GM19043 (cell line): ENCODE measurements around the gene NDUFS6.
A peak's percentile ranks its signal among the peaks of the same experiment; 100 is the strongest.
"Not testable (repeated sequence)": the region's sequence is repeated elsewhere in the genome, so short reads cannot be mapped to it uniquely, and the experiment has no call there.

Experiments used
- ATAC-seq: cut with Tn5 transposase; IDR thresholded peaks from one replicate; pipeline ENCODE4 v1.9.1; 2021; ENCODE audit warnings: low read depth; ENCODE audit not compliant: unreplicated experiment

NDUFS6 gene

GRCh38 chr5:1781726-1782384, 19.4 kb upstream of the NDUFS6 start:
- no peak for ATAC-seq

DNA sequence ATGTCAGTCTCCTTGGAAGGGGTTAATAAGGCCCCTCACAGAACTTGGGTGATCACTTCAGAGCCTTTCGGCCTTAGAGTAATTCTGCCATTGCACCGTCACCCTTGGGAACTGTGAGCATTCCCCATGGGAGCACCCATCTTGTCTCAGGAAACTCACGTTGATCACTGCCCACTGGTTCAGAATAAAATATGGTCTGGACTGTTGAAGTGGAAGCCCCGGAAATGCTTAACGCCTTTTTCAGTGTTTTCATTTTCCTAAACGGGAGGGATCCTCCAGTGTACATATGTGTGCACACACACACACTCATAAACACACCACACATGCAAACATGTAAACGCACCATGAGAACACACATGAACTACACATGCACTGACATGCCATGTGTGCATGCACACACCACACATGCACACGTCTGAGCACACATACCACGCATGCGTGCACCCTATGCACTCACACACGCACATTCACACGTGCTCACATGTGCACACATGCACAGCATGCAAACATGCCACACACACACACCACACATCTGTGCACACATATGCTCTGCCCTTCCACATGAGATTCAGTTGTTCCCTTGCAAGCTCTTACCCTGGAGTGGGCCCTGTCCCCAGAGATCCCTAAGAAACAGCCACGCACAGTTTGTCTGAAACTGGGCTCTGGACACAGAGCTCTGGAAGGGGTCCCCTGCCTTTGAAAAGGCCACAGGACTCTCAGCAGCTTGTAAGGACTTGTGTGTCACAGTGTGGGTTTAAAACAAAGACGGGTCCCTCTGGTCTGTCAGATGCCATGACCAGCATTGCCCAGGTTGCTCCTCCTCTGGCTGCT, 18.6 kb upstream of the NDUFS6 start:
- ATAC-seq: no peak

DNA sequence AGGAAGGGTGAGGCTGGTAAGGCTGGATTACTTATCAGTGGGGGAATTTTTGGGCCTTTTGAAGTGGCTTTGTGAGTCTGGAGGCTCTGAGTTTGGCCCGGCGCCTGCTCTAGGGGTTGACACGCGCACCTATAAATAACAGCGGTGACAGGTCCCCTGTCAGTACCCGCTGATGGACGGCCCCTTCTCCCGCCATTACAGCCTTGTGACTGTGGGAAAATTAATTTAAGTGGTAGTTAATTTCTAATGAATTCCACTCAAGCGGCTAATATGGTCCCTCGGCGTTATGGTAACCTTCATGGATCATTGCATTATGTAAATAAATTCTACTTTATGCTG, 18.0 kb upstream of the NDUFS6 start:
- ATAC-seq: peak; percentile 73

DNA sequence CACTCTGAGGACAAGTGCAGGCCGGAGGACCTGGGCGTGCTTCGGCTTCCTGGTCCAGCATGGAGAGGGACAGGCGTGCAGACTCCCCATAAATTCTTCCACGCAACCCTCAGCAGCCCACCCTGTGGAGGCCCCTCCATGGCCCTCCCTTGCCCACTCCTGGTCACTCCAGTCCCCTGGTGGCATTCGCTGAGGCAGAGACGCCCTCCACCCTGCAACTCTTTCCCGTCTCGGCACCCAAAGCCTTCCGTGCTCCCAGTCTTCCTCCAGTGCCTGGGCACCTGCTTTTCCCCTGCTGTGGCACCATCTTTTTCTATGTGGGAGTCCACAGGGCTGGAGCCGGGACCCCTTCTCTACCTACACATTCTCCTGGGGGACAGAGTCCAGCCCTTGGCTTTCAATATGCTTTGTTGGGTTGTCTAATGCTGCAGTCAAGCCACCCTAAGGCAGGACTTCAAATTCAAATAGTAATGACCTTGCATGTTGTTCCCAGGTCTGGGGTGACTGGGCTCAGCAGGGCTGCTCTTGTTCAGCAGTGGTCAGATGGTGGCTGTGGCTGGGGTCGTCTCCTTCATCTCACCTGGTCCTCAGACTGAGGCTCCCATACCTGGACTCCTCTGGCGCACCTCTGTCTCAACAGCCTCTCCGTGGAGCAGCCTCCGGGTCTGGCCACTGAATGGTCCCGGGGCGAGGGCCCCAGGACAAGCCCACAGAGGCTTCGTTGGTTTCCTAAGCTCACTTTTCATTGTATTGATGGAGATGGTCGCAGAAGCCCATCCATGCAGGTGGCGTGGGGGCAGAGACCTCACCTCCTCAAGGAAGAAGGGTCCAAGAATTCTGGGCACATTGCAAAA, 16.8 kb upstream of the NDUFS6 start:
- no peak for ATAC-seq

- ATAC-seq: no peak
Measured at GRCh38 chr5:1785062-1785461, 16.1 kb upstream of the NDUFS6 start.

- no peak for ATAC-seq
Measured at GRCh38 chr5:1785984-1786383, 15.2 kb upstream of the NDUFS6 start.

DNA sequence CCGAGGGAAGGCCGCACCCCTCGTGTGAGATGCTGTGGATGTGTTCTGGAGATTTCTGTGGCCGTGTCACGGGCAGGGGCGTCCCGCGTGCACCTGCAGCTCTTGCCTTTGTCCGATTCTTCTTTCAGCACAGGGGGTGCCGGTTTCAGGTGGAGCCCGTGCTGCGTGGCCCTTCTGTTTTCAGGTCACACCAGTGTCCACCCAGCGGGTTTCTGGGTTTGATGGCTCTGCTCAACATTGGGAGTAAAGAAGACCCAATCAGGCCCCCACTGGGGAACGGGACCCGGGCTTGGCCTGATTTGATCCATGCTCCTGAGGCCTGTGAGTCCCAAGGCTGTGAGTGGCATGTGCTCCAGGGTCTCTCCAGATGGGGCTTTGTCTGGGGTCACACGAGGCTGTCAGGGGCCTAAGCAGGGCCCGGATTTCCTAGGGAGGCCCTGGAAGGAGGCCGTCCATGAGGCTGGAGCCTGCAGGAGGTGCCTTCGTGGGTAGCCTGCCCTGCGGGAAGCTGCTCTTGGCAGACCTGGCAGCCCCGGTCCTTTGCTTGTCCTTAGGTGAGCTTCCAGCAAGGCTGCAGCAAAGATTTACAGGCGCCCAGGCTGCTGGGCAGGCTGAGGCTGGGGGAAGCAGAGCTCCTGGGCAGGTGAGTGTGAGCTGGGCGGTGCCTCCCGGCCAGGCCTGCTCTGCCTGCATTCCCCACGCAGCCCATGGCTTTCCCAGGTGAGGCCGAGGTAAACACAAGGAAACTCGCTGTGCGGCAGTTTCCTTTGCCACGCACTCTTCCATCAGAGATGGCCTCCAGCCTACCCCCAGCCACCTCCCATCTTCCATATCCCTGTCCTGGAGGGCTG, 14.4 kb upstream of the NDUFS6 start:
- ATAC-seq: no peak

- ATAC-seq: no peak
Measured at GRCh38 chr5:1787472-1788047, 13.6 kb upstream of the NDUFS6 start.

GRCh38 chr5:1788200-1788599, 13.0 kb upstream of the NDUFS6 start:
- no peak for ATAC-seq

DNA sequence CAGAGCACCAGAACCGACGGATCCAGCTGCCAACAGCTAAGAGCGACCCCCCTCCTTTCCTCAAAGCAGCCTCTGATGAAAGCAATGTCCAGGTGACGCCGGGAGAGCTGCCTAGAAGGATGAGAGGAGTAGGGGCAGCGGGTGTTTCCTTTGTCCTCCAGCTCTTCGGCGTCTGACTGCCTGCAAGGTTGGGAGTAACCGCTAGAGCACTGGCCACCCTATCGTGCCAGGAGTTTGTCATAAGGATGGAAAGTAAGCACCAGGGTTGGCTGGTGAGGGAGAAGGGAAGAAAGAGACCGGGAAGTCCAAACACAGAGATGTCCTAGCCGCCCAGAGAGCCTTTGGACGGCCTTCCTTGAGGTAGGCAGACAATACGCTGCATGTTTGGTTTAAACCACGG, 12.4 kb upstream of the NDUFS6 start:
- no peak for ATAC-seq

- not testable (repeated sequence) for ATAC-seq
Measured at GRCh38 chr5:1789438-1789833, 11.8 kb upstream of the NDUFS6 start.

DNA sequence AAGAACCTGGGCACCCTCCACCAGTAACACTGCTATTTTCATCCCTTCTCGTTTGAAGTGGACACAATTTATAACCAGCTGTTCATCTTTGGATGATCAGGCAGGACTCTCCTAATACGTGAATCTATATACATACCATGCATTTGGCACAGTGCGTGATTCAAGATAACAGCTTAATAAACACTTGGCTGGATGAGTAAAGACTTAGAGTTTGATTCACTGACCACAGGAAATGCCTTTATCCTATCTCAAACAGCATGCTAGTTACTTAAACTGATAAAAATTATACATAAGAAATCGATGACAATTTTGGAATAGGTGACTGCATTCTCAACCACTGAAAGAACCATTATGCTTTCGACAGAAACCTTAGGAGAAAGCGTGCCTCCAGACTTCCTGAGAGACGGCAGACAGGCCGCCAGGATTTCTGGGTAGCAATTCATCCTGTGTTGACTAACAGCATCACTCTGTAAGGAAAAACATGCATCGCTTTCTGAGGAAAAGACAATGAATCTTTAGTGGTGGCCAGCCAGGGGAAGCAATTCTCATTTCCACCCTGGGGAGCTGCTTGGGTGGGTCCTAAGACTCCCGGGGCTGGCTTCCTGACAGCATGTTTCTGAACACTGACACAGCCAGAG, 11.3 kb upstream of the NDUFS6 start:
- no peak for ATAC-seq

- ATAC-seq: no peak
Measured at GRCh38 chr5:1791176-1791575, 10.0 kb upstream of the NDUFS6 start.

- ATAC-seq: peak; percentile 95
Measured at GRCh38 chr5:1792842-1793266, 8.4 kb upstream of the NDUFS6 start.

DNA sequence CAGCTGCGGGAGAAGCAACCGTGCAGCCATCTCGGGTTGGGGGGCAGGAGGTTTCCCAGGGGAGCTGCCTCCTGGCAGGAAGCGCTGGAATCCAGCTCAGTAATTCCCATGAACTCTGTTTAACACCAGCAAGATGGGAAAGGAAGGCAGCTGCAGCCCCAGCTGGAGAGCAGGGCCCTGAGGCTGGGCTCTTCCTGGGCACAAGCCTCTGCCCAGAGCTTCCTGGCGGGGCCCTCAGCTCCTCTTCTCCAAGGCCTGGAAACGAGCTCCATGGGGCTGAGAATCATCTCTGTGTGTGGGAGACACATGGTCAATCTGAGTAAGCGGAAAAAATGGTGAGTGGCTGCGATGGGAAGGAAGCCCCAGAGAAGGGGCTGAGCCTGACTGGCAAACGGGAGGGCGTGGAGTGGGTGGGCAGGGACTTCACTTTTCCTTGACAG, 7.9 kb upstream of the NDUFS6 start:
- no peak for ATAC-seq

DNA sequence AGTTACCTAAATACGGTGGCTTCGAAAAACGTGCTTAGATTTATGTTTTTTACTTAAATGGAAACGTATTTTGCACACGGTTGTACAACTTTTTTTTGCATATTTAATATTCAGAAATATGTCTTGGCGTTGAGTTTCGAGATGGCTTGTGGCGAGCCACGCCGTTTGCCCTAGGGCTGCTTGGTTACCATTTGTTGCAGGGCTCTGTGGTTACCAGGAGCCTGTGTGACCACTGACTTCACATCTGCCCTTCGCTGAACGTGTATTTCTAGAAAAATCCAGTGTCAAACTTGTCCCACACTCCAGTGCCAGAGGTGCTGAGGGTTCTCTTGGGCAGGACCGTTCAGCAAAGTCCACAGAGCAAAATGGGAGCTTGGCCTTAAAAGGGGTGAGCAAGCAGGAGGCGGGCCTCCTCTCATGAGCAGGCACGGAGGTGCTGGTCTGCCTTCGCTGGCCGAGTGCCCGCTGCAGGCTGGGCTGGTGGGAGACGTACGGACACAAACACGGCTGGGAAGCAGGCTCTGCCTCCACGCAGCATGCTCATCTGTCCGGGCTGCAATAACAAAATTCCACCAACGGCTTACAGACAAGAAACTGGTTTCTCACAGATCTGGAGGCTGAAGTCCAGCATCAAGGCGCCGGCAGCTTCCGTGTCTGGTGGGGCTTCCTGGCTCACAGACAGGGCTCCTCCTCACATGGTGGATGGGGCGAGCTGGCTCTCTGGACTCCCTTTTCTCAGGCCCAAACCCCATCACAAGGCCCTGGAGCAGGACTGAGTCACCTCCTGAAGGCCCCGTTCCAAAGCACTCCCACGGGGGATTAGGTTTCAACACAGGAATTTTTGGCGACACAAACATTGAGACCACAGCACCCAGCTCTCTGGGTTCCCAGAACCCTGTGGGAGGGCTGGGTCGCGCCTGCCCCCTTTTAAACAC, 7.0 kb upstream of the NDUFS6 start:
- ATAC-seq: no peak

GRCh38 chr5:1794901-1795290, 6.3 kb upstream of the NDUFS6 start:
- ATAC-seq: no peak

DNA sequence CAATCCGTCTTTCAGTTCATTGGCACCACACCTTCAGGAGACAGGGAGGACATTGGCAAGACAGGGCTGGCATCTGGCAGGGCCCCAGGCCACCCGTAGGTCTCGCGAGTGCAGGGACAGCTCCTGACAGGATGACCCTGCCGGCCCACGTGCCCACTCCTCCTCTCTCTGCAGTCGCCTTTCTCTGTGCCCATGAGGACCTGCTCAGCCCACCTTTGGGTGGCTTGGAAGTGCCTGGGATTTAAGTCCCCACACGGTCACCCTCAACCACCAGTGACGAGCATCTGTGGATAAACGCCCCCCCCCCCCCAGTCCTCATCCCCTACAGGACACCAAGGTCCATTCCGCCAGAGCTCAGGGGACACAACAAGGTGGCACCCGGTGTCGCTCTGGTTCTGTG, 5.7 kb upstream of the NDUFS6 start:
- no peak for ATAC-seq

DNA sequence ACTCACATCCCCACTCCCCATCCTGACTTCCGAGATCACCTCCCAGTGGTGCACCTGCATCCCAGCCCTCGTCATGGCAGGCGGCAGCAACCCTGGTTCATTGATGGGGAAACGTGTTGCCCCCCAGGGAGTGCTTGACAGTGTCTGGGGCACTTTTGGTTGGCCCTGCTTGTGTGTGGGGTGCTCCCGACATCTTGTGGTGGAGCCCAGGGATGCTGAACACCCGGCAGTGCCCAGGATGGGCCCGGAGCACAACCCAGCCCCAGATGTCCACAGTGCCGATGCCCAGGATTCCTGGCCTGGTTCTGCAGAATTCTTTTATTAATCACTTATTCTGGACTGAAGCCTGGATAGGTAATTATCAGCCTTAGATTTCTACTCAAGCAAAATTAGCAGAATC, 5.3 kb upstream of the NDUFS6 start:
- no peak for ATAC-seq
